HepG2 (cell line): ENCODE measurements around the gene THRB. TPM values are rescaled to one million over a fixed set of nuclear protein-coding genes. Genes with fewer than 3 reads are reported as not detected.

ENCODE experiments used
- ATF7-NPFF ChIP-seq: sonication (generic); formaldehyde crosslinking; IDR thresholded peaks from 2 replicates; pipeline ENCODE4 v1.8.1; 2023; ENCODE audit warnings: mild to moderate bottlenecking, low read depth, missing genetic modification reagents, moderate library complexity
- BCL3 ChIP-seq: sonication (generic); formaldehyde crosslinking; IDR thresholded peaks from 2 replicates; pipeline ENCODE4 v1.5.1; 2020; ENCODE audit warnings: mild to moderate bottlenecking, missing genetic modification reagents, moderate library complexity
- DZIP1 ChIP-seq: sonication (generic); formaldehyde crosslinking; IDR thresholded peaks from 2 replicates; pipeline ENCODE4 v1.5.0; 2020; ENCODE audit warnings: mild to moderate bottlenecking, missing genetic modification reagents
- EP300 ChIP-seq, 3 experiments: sonication (generic) in 1 of 3; formaldehyde crosslinking in 1 of 3; IDR thresholded peaks; 2 replicates each; pipeline versions ENCODE4 v1.5.1 to v1.6.1; 2011 to 2020; ENCODE audit warnings: low read depth in 2 of 3, low read length in 2 of 3, borderline replicate concordance in 1 of 3, improper control_type of control experiment in 1 of 3, mild to moderate bottlenecking in 1 of 3, missing genetic modification reagents in 1 of 3, moderate library complexity in 1 of 3
- GTF2F1 ChIP-seq: fragments of 150-350 bp; IDR thresholded peaks from 2 replicates; pipeline ENCODE4 v1.6.1; 2014; ENCODE audit warnings: low read length
- IRX3 ChIP-seq: sonication (generic); formaldehyde crosslinking; IDR thresholded peaks from 2 replicates; pipeline ENCODE4 v1.8.1; 2023; ENCODE audit warnings: mild to moderate bottlenecking, low read depth, missing genetic modification reagents, borderline replicate concordance
- KDM4B ChIP-seq: sonication (generic); formaldehyde crosslinking; IDR thresholded peaks from 2 replicates; pipeline ENCODE4 v1.4.0; 2020; ENCODE audit warnings: missing genetic modification reagents
- PATZ1 ChIP-seq: sonication (generic); formaldehyde crosslinking; IDR thresholded peaks from 2 replicates; pipeline ENCODE4 v1.4.0; 2020; ENCODE audit warnings: missing genetic modification reagents
- RXRB ChIP-seq: IDR thresholded peaks from 2 replicates; pipeline ENCODE4 v1.6.1; 2016; ENCODE audit warnings: borderline replicate concordance, missing genetic modification reagents, missing compliant biosample characterization
- SMC3 ChIP-seq: IDR thresholded peaks from 2 replicates; pipeline ENCODE4 v1.6.1; 2011; ENCODE audit warnings: low read length, improper control_type of control experiment
- TFE3 ChIP-seq: IDR thresholded peaks from 2 replicates; pipeline ENCODE4 v1.6.1; 2016
- ZC3H13 ChIP-seq: sonication (generic); formaldehyde crosslinking; IDR thresholded peaks from 2 replicates; pipeline ENCODE4 v1.8.1; 2023; ENCODE audit warnings: mild to moderate bottlenecking, missing genetic modification reagents, moderate library complexity
- ZMYM4 ChIP-seq: sonication (generic); formaldehyde crosslinking; IDR thresholded peaks from 2 replicates; pipeline ENCODE4 v1.8.1; 2023; ENCODE audit warnings: mild to moderate bottlenecking, missing genetic modification reagents
- ZNF12 ChIP-seq: sonication (generic); formaldehyde crosslinking; IDR thresholded peaks from 2 replicates; pipeline ENCODE4 v1.5.0; 2020; ENCODE audit warnings: missing genetic modification reagents
- ZNF501 ChIP-seq: sonication (generic); formaldehyde crosslinking; IDR thresholded peaks from 2 replicates; pipeline ENCODE4 v1.5.1; 2020; ENCODE audit warnings: mild to moderate bottlenecking, moderate library complexity, missing genetic modification reagents
- ZNF556 ChIP-seq: sonication (generic); formaldehyde crosslinking; IDR thresholded peaks from 2 replicates; pipeline ENCODE4 v1.4.0; 2020; ENCODE audit warnings: mild to moderate bottlenecking, missing genetic modification reagents, borderline replicate concordance
- ZNF776 ChIP-seq: sonication (generic); formaldehyde crosslinking; IDR thresholded peaks from 2 replicates; pipeline ENCODE4 v1.4.0; 2020; ENCODE audit warnings: mild to moderate bottlenecking, missing genetic modification reagents
- polyA plus RNA-seq, 8 experiments: library from polyadenylated mRNA; depleted of rRNA in 3 of 8; stranded (reverse) in 7 of 8; unstranded in 1 of 8; fragments of >200 nt; fragmentation: Illumina TruSeq in 4 of 8; extraction: Trizol in 4 of 8; gene quantifications; 2 replicates each; pipeline versions ENCODE4 v1.2.1 to v1.2.3, GENCODE V29; 2011 to 2016; ENCODE audit warnings: low read depth in 4 of 8, missing spikeins in 1 of 8, mixed read lengths in 1 of 8; ENCODE audit not compliant: insufficient read depth in 1 of 8
- total RNA-seq, 5 experiments: library from RNA; depleted of rRNA; stranded (reverse); fragments of >200 nt; fragmentation: Illumina TruSeq; extraction: Trizol; gene quantifications; 2 replicates each; pipeline ENCODE4 v1.2.3, GENCODE V29; 2016; ENCODE audit warnings: low read depth in 1 of 5

The THRB gene
- total and polyA plus RNA-seq, 2 of the 13 experiments (the other 11 are each of a cell fraction or from before 2014, with no cell fraction given), result 4.7 to 22.7 TPM

GRCh38 chr3:24237971-24238706 is 256.5 kb downstream of the THRB start (continued):
- TF ChIP-seq ZNF501 (CRISPR knock-in tag) (no peak), ATF7-NPFF (no peak), ZC3H13 (CRISPR knock-in tag) (no peak), ZMYM4 (CRISPR knock-in tag) (no peak), DZIP1 (CRISPR knock-in tag) (no peak), ZNF776 (CRISPR knock-in tag) (no peak), GTF2F1 (no peak), SMC3 (peak; percentile 79), RXRB (CRISPR knock-in tag) (no peak), TFE3 (CRISPR knock-in tag) (no peak), EP300 (IDR thresholded peaks at IDR 0.05; ENCODE audit: low read depth in 2 of 2, low read length in 2 of 2) (no peak), EP300 (CRISPR knock-in tag; IDR thresholded peaks at IDR 0.05; ENCODE audit: borderline replicate concordance) (no peak), ZNF12 (no peak), PATZ1 (peak; percentile 48; the same call in 1 of the 2 replicates), KDM4B (CRISPR knock-in tag) (no peak), ZNF556 (CRISPR knock-in tag) (no peak), BCL3 (CRISPR knock-in tag) (no peak), IRX3 (CRISPR knock-in tag) (no peak)
